ENCODE measurements around the gene APOL4. TPM values are rescaled to one million over a fixed set of nuclear protein-coding genes. Genes with fewer than 3 reads are reported as not detected.
"Not testable (repeated sequence)": the region's sequence is repeated elsewhere in the genome, so short reads cannot be mapped to it uniquely, and the experiment has no call there.

The APOL4 gene
- total RNA-seq, 1 donor = not detected

GRCh38 chr22:36232715-36233401, 31.2 kb upstream of the APOL4 start:
- DNase-seq (ENCODE audit: low read depth) = no peak
- no peak for TF ChIP-seq CTCF (IDR thresholded peaks at IDR 0.05; ENCODE audit: insufficient read depth, low read depth, low read length)
- no peak overlapping the region for H3K4me3 ChIP-seq (ENCODE audit: low read depth, low read length)

DNA sequence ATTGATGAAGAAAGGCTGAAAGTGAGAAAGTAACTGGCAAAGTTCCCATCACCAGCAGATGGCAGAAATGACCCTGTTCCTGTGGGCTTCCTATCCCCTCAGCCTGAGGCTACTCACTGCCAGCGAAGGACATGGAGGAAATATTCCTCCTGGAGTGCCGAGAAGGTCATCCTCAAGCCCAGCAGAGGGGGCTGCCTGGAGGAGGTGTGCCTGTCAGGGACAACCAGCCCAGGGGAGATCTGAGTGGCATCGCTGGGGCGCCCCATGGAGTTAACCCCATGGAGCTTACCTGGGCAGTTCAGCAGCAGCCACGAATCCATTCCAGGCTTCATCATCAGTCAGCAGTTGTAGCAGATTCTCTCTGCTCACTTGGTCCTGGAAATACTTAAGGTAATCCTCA, 29.4 kb upstream of the APOL4 start:
- not testable (repeated sequence) for DNase-seq (ENCODE audit: low read depth); H3K4me3 ChIP-seq (ENCODE audit: low read depth, low read length)

DNA sequence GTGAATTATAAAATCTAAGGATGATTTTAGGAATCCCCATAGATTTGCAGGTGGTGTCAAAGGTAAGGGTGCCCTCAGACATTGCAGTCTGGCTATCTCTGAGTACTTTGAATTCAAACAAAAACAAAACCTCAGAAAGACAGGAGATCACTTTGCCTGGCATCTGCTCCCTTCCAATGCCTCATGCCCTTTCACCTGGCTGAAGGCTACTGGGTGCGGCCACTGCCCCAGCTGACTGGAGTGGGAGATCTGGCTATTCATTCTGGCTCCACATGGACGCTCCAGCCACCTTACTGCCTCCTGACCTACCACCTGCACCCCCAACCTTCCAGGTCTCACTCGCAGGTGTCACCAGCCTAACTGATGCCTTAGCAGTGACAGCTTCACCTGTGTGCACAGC, 28.0 kb upstream of the APOL4 start:
- DNase-seq (ENCODE audit: low read depth); H3K4me3 ChIP-seq (ENCODE audit: low read depth, low read length): not testable (repeated sequence)

DNA sequence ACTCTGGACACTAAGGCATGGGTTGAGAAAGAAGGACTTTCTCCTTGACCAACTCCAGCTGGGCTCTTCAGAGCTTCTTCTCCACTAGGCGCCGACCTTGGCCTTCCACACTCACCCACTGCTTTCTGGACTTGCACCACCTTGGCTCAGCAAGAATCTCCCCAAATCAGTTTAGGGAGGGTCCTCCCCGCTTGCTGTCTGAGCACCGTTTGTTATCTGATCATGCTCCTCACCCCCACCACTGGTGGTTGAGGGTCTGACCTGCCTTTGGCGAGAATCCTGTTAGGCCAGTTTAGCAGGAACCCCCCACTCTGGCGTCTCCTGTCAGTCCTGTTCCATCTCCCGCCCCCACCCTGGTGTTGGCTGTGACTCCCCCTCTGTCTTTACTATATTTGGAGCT, 27.3 kb upstream of the APOL4 start:
- DNase-seq (ENCODE audit: low read depth) = no peak
- H3K4me3 ChIP-seq (ENCODE audit: low read depth, low read length) = no peak overlapping the region
- TF ChIP-seq CTCF (IDR thresholded peaks at IDR 0.05; ENCODE audit: insufficient read depth, low read depth, low read length) = no peak

DNA sequence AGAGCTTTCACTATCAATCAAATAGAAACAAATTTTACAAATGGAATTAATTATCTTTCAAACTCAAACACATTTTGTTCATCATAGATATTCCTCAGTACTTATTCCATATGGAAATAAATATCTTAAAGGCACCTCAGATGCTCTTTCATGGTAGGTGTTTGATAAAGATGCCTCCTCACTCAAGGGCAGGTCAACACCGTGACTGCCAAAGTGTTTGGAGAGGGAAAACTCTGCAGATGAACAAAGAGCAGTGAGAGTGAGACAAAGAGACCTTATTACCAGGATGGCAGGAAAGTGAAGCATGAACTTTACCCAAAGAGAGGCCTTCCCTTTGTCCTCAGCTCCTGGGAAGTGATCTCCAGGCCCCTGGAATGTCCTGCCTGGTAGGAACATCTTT, 26.8 kb upstream of the APOL4 start:
- not testable (repeated sequence) for H3K4me3 ChIP-seq (ENCODE audit: low read depth, low read length); DNase-seq (ENCODE audit: low read depth)

DNA sequence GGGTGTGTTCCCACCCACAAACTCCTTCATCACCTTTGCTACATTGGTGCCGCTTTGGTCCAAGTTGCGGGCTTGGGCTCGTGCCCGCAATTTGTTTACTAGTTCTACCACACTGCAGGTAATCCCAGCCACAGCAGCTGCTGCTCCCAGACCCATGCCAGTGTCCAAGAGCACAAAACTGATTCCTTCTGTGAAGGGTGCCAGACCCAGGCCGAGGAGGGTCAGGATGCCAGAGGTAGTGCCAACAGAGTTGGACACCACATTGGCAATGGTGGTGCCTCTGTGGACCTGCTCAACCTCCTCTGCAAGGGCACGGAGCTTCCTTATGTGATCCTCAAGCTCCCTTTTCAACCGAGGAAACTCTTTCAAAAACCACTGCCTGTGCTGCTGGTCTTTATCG, 26.2 kb upstream of the APOL4 start:
- no peak for TF ChIP-seq CTCF (IDR thresholded peaks at IDR 0.05; ENCODE audit: insufficient read depth, low read depth, low read length)
- H3K4me3 ChIP-seq (ENCODE audit: low read depth, low read length) = no peak overlapping the region
- no peak for DNase-seq (ENCODE audit: low read depth)

GRCh38 chr22:36227396-36227795, 25.8 kb upstream of the APOL4 start:
- no peak overlapping the region for H3K4me3 ChIP-seq (ENCODE audit: low read depth, low read length)
- DNase-seq (ENCODE audit: low read depth) = no peak
- no peak for TF ChIP-seq CTCF (IDR thresholded peaks at IDR 0.05; ENCODE audit: insufficient read depth, low read depth, low read length)

GRCh38 chr22:36226189-36226588, 24.6 kb upstream of the APOL4 start:
- DNase-seq (ENCODE audit: low read depth) = no peak
- no peak for TF ChIP-seq CTCF (IDR thresholded peaks at IDR 0.05; ENCODE audit: insufficient read depth, low read depth, low read length)
- H3K4me3 ChIP-seq (ENCODE audit: low read depth, low read length) = no peak overlapping the region
